Type B pancreatic cell (in vitro differentiated cells): ENCODE measurements around the gene SMOC2. TPM values are rescaled to one million over a fixed set of nuclear protein-coding genes. Genes with fewer than 3 reads are reported as not detected.

Experiments
- DNase-seq: peaks from one replicate; pipeline ENCODE4 v3.0.0; 2021; ENCODE audit warnings: mixed read lengths; ENCODE audit not compliant: unreplicated experiment; ENCODE audit errors: extremely low spot score
- H3K27ac Mint-ChIP-seq: 2 replicates; pipeline ENCODE4 v1.8.0; 2021; ENCODE audit warnings: mild to moderate bottlenecking, mixed read lengths
- H3K27me3 Mint-ChIP-seq: 2 replicates; pipeline ENCODE4 v1.8.0; 2021; ENCODE audit warnings: mixed read lengths
- H3K36me3 Mint-ChIP-seq: 2 replicates; pipeline ENCODE4 v1.8.0; 2021; ENCODE audit warnings: mixed read lengths
- H3K4me1 Mint-ChIP-seq: one replicate; pipeline ENCODE4 v1.8.0; 2021; ENCODE audit warnings: mixed read lengths; ENCODE audit not compliant: unreplicated experiment
- H3K4me3 Mint-ChIP-seq: 2 replicates; pipeline ENCODE4 v1.8.0; 2021; ENCODE audit warnings: mild to moderate bottlenecking, mixed read lengths
- H3K9me3 Mint-ChIP-seq: 2 replicates; pipeline ENCODE4 v1.8.0; 2021; ENCODE audit warnings: mixed read lengths
- total RNA-seq: library from RNA; stranded (reverse); gene quantifications from 2 replicates; pipeline ENCODE4 v1.2.1, GENCODE V29; 2021; ENCODE audit warnings: low replicate concordance
- TF ChIP-seq, protein P1 (sequence below): fragments of 200-600 bp; sonication (generic); conservative IDR thresholded peaks from 2 replicates; pipeline ENCODE4 v1.5.0; 2021; ENCODE audit warnings: antibody characterized with exemption, mild to moderate bottlenecking

The SMOC2 gene
- total RNA-seq, 1 donor from 2014 or later = 18.9 TPM

DNA sequence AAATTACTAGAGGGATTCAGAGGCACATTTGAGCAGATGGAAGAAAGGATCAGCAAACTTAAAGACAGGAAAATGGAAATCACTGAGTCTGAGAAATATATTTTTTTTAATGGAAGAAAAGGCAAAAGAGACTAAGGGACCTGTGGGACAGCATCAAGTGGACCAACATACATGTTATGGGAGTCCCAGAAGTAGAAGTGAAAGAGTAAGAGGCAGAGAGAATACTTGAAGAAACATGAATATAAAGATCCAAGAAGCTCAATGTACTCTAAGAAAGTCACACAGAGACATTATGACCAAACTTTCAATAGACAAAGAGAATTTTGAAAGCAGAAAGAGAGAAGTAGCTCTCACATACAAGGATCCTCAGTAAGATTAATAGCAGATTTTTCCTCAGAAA, 39.5 kb downstream of the SMOC2 start:
- no peaks in the 10 kb centered on the region for H3K4me1 Mint-ChIP-seq
- H3K9me3 Mint-ChIP-seq = peaks cover 9% of the 10 kb centered on the region
- TF ChIP-seq, protein P1, sequence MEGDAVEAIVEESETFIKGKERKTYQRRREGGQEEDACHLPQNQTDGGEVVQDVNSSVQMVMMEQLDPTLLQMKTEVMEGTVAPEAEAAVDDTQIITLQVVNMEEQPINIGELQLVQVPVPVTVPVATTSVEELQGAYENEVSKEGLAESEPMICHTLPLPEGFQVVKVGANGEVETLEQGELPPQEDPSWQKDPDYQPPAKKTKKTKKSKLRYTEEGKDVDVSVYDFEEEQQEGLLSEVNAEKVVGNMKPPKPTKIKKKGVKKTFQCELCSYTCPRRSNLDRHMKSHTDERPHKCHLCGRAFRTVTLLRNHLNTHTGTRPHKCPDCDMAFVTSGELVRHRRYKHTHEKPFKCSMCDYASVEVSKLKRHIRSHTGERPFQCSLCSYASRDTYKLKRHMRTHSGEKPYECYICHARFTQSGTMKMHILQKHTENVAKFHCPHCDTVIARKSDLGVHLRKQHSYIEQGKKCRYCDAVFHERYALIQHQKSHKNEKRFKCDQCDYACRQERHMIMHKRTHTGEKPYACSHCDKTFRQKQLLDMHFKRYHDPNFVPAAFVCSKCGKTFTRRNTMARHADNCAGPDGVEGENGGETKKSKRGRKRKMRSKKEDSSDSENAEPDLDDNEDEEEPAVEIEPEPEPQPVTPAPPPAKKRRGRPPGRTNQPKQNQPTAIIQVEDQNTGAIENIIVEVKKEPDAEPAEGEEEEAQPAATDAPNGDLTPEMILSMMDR = no peak
- no peak overlapping the region for H3K27ac Mint-ChIP-seq
- no peaks in the 10 kb centered on the region for H3K36me3 Mint-ChIP-seq
- DNase-seq = no peak
- no peak overlapping the region for H3K4me3 Mint-ChIP-seq
- H3K27me3 Mint-ChIP-seq = peaks cover 3% of the 10 kb centered on the region

DNA sequence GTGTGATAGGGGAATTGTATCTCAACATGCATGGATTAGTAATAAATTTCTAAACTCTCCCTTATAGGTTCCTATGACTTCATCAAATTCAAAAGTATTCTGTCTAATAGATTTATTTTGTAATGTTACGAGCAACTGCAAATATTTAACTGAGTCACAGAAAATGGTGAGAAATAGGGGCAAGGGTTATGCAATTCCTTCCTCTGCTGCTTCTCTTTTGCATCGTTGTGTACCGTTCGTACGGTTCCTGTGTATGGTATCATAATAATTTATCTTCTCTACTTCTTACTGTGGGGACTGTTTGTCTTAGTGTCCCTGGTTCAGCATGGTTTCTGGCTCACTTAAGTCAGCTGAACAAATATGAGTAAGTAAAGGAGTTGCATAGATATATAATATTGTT, 44.8 kb downstream of the SMOC2 start:
- TF ChIP-seq, protein P1 = no peak
- Mint-ChIP-seq H3K4me1 (no peaks in the 10 kb centered on the region), H3K27me3 (peaks cover 3% of the 10 kb centered on the region)

DNA sequence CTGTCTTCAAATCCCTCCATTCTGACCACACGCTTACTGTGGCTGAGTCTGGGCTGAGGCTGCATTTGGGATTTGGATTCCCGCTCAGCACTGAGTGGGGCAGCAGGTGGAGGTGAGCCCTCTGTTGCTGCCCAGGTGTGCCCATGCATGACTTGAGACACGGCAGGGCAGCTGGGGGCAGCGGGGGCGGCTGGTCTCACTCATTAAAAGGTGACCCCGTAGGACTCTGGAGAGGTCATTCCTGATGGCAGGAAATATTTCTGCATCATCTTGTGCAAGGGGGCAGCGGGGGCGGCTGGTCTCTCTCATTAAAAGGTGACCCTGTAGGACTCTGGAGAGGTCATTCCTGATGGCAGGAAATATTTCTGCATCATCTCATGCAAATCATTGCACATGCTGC, 49.8 kb downstream of the SMOC2 start:
- Mint-ChIP-seq H3K27ac (no peak overlapping the region), H3K9me3 (no peaks in the 10 kb centered on the region), H3K4me1 (no peaks in the 10 kb centered on the region)

More for the DNA sequence above, 44.8 kb downstream of the SMOC2 start:
- DNase-seq = no peak
- Mint-ChIP-seq H3K9me3 (no peaks in the 10 kb centered on the region), H3K36me3 (no peaks in the 10 kb centered on the region), H3K27ac (no peak overlapping the region), H3K4me3 (no peak overlapping the region)

DNA sequence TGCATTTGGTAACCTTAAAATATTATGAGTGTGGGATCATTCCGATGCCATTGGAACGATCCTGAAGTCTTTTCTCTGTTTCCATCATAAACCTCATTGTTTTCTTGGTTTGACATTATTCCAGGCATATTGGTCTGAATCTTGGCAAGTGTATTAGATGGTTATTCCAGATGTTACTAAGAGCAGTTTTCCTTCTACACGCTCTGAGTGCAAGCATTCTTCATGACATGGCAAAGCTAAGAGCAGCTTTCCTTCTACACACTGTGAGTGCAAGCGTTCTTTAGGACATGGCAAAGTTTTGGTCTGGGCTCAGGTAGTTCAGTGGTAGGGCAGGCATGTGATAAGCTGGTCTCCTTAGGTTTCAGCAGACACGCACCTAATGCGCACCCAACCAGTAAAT, 53.0 kb downstream of the SMOC2 start:
- Mint-ChIP-seq H3K27me3 (peaks cover 9% of the 10 kb centered on the region), H3K27ac (no peak overlapping the region), H3K9me3 (no peaks in the 10 kb centered on the region), H3K36me3 (no peaks in the 10 kb centered on the region), H3K4me3 (no peak overlapping the region), H3K4me1 (peaks cover 13% of the 10 kb centered on the region)
- no peak for DNase-seq
- TF ChIP-seq, protein P1 = no peak

More for the DNA sequence above, 49.8 kb downstream of the SMOC2 start:
- Mint-ChIP-seq H3K4me3 (no peak overlapping the region), H3K36me3 (no peaks in the 10 kb centered on the region), H3K27me3 (peaks cover 4% of the 10 kb centered on the region)
- no peak for DNase-seq
- TF ChIP-seq, protein P1 = no peak

DNA sequence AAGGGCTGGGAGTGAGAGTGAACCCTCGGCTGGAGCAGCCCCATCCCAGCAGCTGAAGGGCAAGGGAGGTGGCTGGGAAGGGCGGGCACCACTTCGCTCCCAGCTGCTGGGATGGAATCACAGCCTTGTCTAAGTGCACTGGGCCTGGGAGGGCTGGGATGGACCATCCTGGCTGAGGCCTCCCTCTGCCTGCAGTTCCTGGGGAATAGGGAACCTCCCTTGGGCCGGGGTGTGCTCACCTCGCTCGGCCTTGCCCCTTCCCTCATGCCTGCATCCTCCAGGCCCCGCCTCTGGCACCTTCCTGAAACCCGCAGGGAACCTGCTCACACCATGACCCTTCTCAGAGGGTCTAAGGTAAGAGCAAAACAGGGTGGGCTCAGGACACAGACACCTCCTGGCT, 53.7 kb downstream of the SMOC2 start:
- peaks cover 12% of the 10 kb centered on the region for H3K27me3 Mint-ChIP-seq
- no peak for DNase-seq
- H3K9me3 Mint-ChIP-seq = no peaks in the 10 kb centered on the region
- H3K4me1 Mint-ChIP-seq = peaks cover 19% of the 10 kb centered on the region
- TF ChIP-seq, protein P1 = no peak
- H3K36me3 Mint-ChIP-seq = no peaks in the 10 kb centered on the region
- no peak overlapping the region for H3K4me3 Mint-ChIP-seq
- H3K27ac Mint-ChIP-seq = no peak overlapping the region

DNA sequence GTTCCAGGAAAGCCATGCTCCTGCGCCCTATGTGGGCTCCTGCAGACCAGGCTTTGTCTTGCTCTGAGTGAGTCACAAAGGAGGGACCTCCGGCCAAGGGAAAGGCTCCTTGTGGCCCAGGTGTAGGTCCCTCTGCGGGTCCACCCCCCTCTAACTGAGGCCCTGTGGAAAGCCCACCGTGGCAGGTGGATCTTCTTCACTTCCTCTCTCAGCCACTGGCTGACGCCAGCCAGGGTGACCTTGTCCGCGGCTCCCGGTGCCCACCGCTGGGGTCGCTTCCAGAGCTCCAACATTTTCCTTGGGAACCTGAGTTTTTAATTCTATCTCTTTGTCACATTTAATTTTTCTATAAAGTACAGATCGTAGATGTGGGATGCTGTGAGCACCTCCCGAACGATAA, 54.1 kb downstream of the SMOC2 start:
- Mint-ChIP-seq H3K9me3 (no peaks in the 10 kb centered on the region), H3K4me3 (no peak overlapping the region), H3K4me1 (peaks cover 19% of the 10 kb centered on the region), H3K27ac (no peak overlapping the region), H3K36me3 (no peaks in the 10 kb centered on the region), H3K27me3 (peaks cover 12% of the 10 kb centered on the region)
- TF ChIP-seq, protein P1 = no peak
- DNase-seq = no peak
